Stomach (tissue), 9 donors: Measurements from ENCODE around the gene TMEM198. TPM values are rescaled to one million over a fixed set of nuclear protein-coding genes. Genes with fewer than 3 reads are reported as not detected.

Experiments used
- DNase-seq, 2 donors: peaks; one replicate each; pipeline versions ENCODE4 v3.0.0 to v3.0.0-alpha.2; 2013 to 2019
- H3K27ac ChIP-seq, 5 donors: fragments of 200-600 bp in 4 of 5; sonication (generic) in 4 of 5; one replicate each; pipeline ENCODE4 v1.5.1; 2013 to 2019; ENCODE audit warnings: mild to moderate bottlenecking in 1 of 5, moderate library complexity in 1 of 5
- H3K27me3 ChIP-seq, 3 donors: fragments of 200-600 bp; sonication (generic); one replicate each; pipeline ENCODE4 v1.5.1; 2017 to 2019; ENCODE audit warnings: mixed run types in 1 of 3
- H3K36me3 ChIP-seq, 4 donors: fragments of 200-600 bp; sonication (generic); 1 replicate in 3 of 4; 2 replicates in 1 of 4; pipeline ENCODE4 v1.5.1; 2016 to 2019
- H3K4me1 ChIP-seq, 4 donors: fragments of 200-600 bp; sonication (generic); one replicate each; pipeline ENCODE4 v1.5.1; 2016 to 2019
- H3K4me3 ChIP-seq, 4 donors: fragments of 200-600 bp; sonication (generic) in 3 of 4; one replicate each; pipeline ENCODE4 v1.5.1; 2016 to 2019; ENCODE audit warnings: mild to moderate bottlenecking in 1 of 4
- H3K9me3 ChIP-seq, 4 donors: fragments of 200-600 bp; sonication (generic); one replicate each; pipeline ENCODE4 v1.5.1; 2016 to 2019
- CTCF ChIP-seq, 7 experiments: fragments of 450-650 bp in 4 of 7; fragments of 200-600 bp in 3 of 7; sonication (generic) in 3 of 7; IDR thresholded peaks; one replicate each; pipeline ENCODE4 v1.5.1; 2016 to 2019; ENCODE audit warnings: antibody characterized with exemption in 7 of 7, control low read depth in 2 of 7, mild to moderate bottlenecking in 1 of 7
- EP300 ChIP-seq: sonication (generic); formaldehyde crosslinking; IDR thresholded peaks from one replicate; pipeline ENCODE4 v1.6.1; 2017; ENCODE audit warnings: antibody characterized with exemption
- POLR2A ChIP-seq, 4 donors: fragments of 450-650 bp; IDR thresholded peaks; one replicate each; pipeline ENCODE4 v1.6.1; 2016; ENCODE audit warnings: antibody characterized with exemption in 4 of 4, control low read depth in 2 of 4, mild to moderate bottlenecking in 1 of 4, moderate library complexity in 1 of 4
- POLR2AphosphoS5 ChIP-seq, 3 donors: sonication (generic); formaldehyde crosslinking; IDR thresholded peaks; one replicate each; pipeline ENCODE4 v1.6.1; 2016; ENCODE audit warnings: antibody characterized with exemption in 3 of 3
- WGBS, 5 donors: extraction: QIAGEN DNeasy Blood & Tissue Kit in 3 of 5; methylation state at CpG; one replicate each; pipeline versions ENCODE4 v1.1.5 to v1.1.7; 2013 to 2018; 5-methylcytosine and 5-hydroxymethylcytosine counted together
- intact Hi-C: fragments of 100-400 bp; cut with DNase I; formaldehyde crosslinking; loops from one replicate; pipeline ENCODE4 v1.15.1; 2023; ENCODE audit warnings: low total_unique reads
- polyA plus RNA-seq, 3 donors: library from polyadenylated mRNA; stranded (reverse); fragments of 200-250 nt; gene quantifications; one replicate each; pipeline ENCODE4 v1.2.3, GENCODE V29; 2013
- total RNA-seq, 5 donors: library from RNA; depleted of rRNA; stranded (reverse); fragments of >200 nt; gene quantifications; one replicate each; pipeline versions ENCODE4 v1.1.0 to v1.2.3, GENCODE V29; 2014 to 2016
- donor health status: healthy with polysubstance abuse.
- donor health status: Bipolar disorder and iron deficiency.
- donor health status: healthy.

TMEM198 gene
- total and polyA plus RNA-seq, 8 donors, result 0.92 to 7.5 (median 2.4) TPM; not detected in 2

- Histone ChIP-seq H3K36me3 (peaks cover 19 to 34% (median 30%) of the 10 kb centered on the region in 4 donors), H3K27ac (no peak overlapping the region), H3K4me1 (peaks cover 26 to 57% (median 45%) of the 10 kb centered on the region in 4 donors), H3K4me3 (no peak overlapping the region), H3K9me3 (no peaks in the 10 kb centered on the region), H3K27me3 (peaks cover 0 to 22% (median 0%) of the 10 kb centered on the region in 3 donors)
- intact Hi-C loops, result loop anchor here (5.0 to 10.0 kb wide), 2 partner anchors 102 to 135 kb away; no protein-coding TSS in a partner anchor
- DNase-seq, result no peak
- WGBS, 5 donors, result 93 to 96% (median 95%) methylated on average over 18 to 46 of the region's 46 CpGs
- no peak for TF ChIP-seq EP300
- no peak for TF ChIP-seq POLR2A (IDR thresholded peaks at IDR 0.05)
- no peak for TF ChIP-seq CTCF (IDR thresholded peaks at IDR 0.05)
- no peak for TF ChIP-seq POLR2AphosphoS5 (IDR thresholded peaks at IDR 0.05)
These were observed 3.7 kb upstream of the TMEM198 start for GRCh38 chr2:219539926-219540678.

- no peak for TF ChIP-seq POLR2AphosphoS5 (IDR thresholded peaks at IDR 0.05)
- TF ChIP-seq EP300, result no peak
- TF ChIP-seq CTCF (IDR thresholded peaks at IDR 0.05), result no peak
- no peak for TF ChIP-seq POLR2A (IDR thresholded peaks at IDR 0.05)
- intact Hi-C loops, result loop anchor here (5.0 kb wide), 1 partner anchor 101 kb away; no protein-coding TSS in a partner anchor
- no peak for DNase-seq
- WGBS, 5 donors, result 88 to 93% (median 91%) methylated on average over 11 to 12 of the region's 12 CpGs
- Histone ChIP-seq H3K27me3 (peaks cover 0 to 22% (median 0%) of the 10 kb centered on the region in 3 donors), H3K9me3 (no peaks in the 10 kb centered on the region), H3K27ac (peak overlapping the region in 1 of 5 donors; percentile 94), H3K4me1 (peaks cover 26 to 57% (median 46%) of the 10 kb centered on the region in 4 donors), H3K36me3 (peaks cover 19 to 34% (median 30%) of the 10 kb centered on the region in 4 donors), H3K4me3 (no peak overlapping the region)
These were observed 2.9 kb upstream of the TMEM198 start for GRCh38 chr2:219540784-219541504.

GRCh38 chr2:219541611-219542180 lies 2.1 kb upstream of the TMEM198 start:
- H3K27me3 ChIP-seq, result peaks cover 0 to 22% (median 0%) of the 10 kb centered on the region in 3 donors
- DNase-seq, result peak; percentile 94 to 96
- peaks cover 19 to 34% (median 30%) of the 10 kb centered on the region in 4 donors for H3K36me3 ChIP-seq
- H3K4me1 ChIP-seq, result peaks cover 26 to 57% (median 46%) of the 10 kb centered on the region in 4 donors
- peak overlapping the region; percentile 44 to 97 (median 95) for H3K27ac ChIP-seq
- intact Hi-C loops, result loop anchor here (5.0 kb wide), 1 partner anchor 101 kb away; no protein-coding TSS in a partner anchor
- 0 to 16% (median 11%) methylated on average over 4 to 48 of the region's 48 CpGs for WGBS, 5 donors
- peak overlapping the region; percentile 74 to 88 (median 82) for H3K4me3 ChIP-seq
- H3K9me3 ChIP-seq, result no peaks in the 10 kb centered on the region
- TF ChIP-seq CTCF (IDR thresholded peaks at IDR 0.05) (peak in 6 of 7 experiments; percentile 53 to 97 (median 90)), POLR2AphosphoS5 (IDR thresholded peaks at IDR 0.05) (peak in 2 of 3 donors; percentile 34 to 78), POLR2A (IDR thresholded peaks at IDR 0.05) (no peak)
